DND-41 (cell line): ENCODE results near the gene ANKRD28.

Experiments
- ATAC-seq: fragments of 200-7000 bp; cut with Tn5 transposase; 3 replicates; pipeline ENCODE4 v1.9.1; 2021; ENCODE audit warnings: low read depth; ENCODE audit not compliant: insufficient read depth
- DNase-seq: peaks from one replicate; pipeline ENCODE4 v3.0.0-alpha.2; 2020
- H2AFZ ChIP-seq: 2 replicates; pipeline ENCODE4 v1.6.0; 2012; ENCODE audit warnings: low read depth, low read length
- H3K27ac ChIP-seq: 2 replicates; pipeline ENCODE4 v1.5.1; 2012; ENCODE audit warnings: low read length, inconsistent platforms
- H3K27me3 ChIP-seq: fragments of 200-600 bp; sonication (generic); 2 replicates; pipeline ENCODE4 v1.6.0; 2012; ENCODE audit warnings: low read length, mild to moderate bottlenecking, inconsistent platforms; ENCODE audit not compliant: insufficient read depth, poor library complexity
- H3K36me3 ChIP-seq: 2 replicates; pipeline ENCODE4 v1.5.1; 2012; ENCODE audit warnings: low read length, inconsistent platforms; ENCODE audit not compliant: insufficient read depth
- H3K4me1 ChIP-seq: 2 replicates; pipeline ENCODE4 v1.5.1; 2012; ENCODE audit warnings: mild to moderate bottlenecking, low read length; ENCODE audit not compliant: insufficient read depth
- H3K4me2 ChIP-seq: 2 replicates; pipeline ENCODE4 v1.6.0; 2012; ENCODE audit warnings: mild to moderate bottlenecking, moderate library complexity, low read length, inconsistent platforms; ENCODE audit not compliant: insufficient read depth
- H3K4me3 ChIP-seq, 2 experiments: fragments of 200-600 bp in 1 of 2; shearing (Covaris generic) in 1 of 2; 2 replicates each; pipeline ENCODE4 v1.5.1; 2012 to 2016; ENCODE audit warnings: inconsistent platforms in 2 of 2, low read length in 2 of 2, mild to moderate bottlenecking in 2 of 2, low read depth in 1 of 2, moderate library complexity in 1 of 2
- H3K79me2 ChIP-seq: 2 replicates; pipeline ENCODE4 v1.6.0; 2012; ENCODE audit warnings: low read length, inconsistent platforms; ENCODE audit not compliant: insufficient read depth
- H3K9ac ChIP-seq: 2 replicates; pipeline ENCODE4 v1.6.0; 2012; ENCODE audit warnings: low read depth, mild to moderate bottlenecking, inconsistent platforms, low read length, moderate library complexity
- H3K9me3 ChIP-seq: 2 replicates; pipeline ENCODE4 v1.5.1; 2012; ENCODE audit warnings: low read length, moderate library complexity, mild to moderate bottlenecking, inconsistent platforms; ENCODE audit not compliant: insufficient read depth, severe bottlenecking
- H4K20me1 ChIP-seq: 2 replicates; pipeline ENCODE4 v1.6.0; 2012; ENCODE audit warnings: low read length; ENCODE audit not compliant: insufficient read depth
- CTCF ChIP-seq: IDR thresholded peaks from 2 replicates; pipeline ENCODE4 v1.5.1; 2012; ENCODE audit warnings: borderline replicate concordance, low read length, moderate library complexity, mild to moderate bottlenecking; ENCODE audit not compliant: poor library complexity, severe bottlenecking; ENCODE audit errors: extremely low read depth
- EZH2 ChIP-seq: IDR thresholded peaks from 3 replicates; pipeline ENCODE4 v1.6.1; 2012; ENCODE audit warnings: borderline replicate concordance, low read depth, mild to moderate bottlenecking, moderate library complexity, low read length, inconsistent platforms; ENCODE audit not compliant: severe bottlenecking

Gene ANKRD28

GRCh38 chr3:15649341-15649740 is 148.4 kb downstream of the ANKRD28 start:
- DNase-seq: no peak
- Histone ChIP-seq H4K20me1 (no peaks in the 10 kb centered on the region), H3K9me3 (no peaks in the 10 kb centered on the region), H3K27me3 (no peaks in the 10 kb centered on the region), H3K4me1 (peaks cover 55% of the 10 kb centered on the region), H3K4me3 (no peak overlapping the region), H3K36me3 (no peaks in the 10 kb centered on the region), H3K27ac (peak overlapping the region; percentile 92), H3K9ac (no peak overlapping the region), H2AFZ (no peak overlapping the region), H3K4me2 (no peak overlapping the region), H3K79me2 (no peaks in the 10 kb centered on the region)
- TF ChIP-seq CTCF (no peak), EZH2 (no peak)
- ATAC-seq: no peak

- Histone ChIP-seq H2AFZ (no peak overlapping the region), H3K27me3 (no peaks in the 10 kb centered on the region), H3K9me3 (no peaks in the 10 kb centered on the region), H3K4me3 (peak overlapping the region in 1 of 2 experiments; percentile 36; a peak in 2 of 4 replicates), H3K36me3 (no peaks in the 10 kb centered on the region), H4K20me1 (no peaks in the 10 kb centered on the region), H3K4me1 (peaks cover 58% of the 10 kb centered on the region), H3K4me2 (peak overlapping the region; percentile 61), H3K79me2 (no peaks in the 10 kb centered on the region), H3K9ac (peak overlapping the region; percentile 50), H3K27ac (peak overlapping the region; percentile 92)
- peak; percentile 91 for DNase-seq
- ATAC-seq: peak; percentile 94
- TF ChIP-seq EZH2 (no peak), CTCF (no peak)
These were observed 150.1 kb downstream of the ANKRD28 start for GRCh38 chr3:15647611-15648167.

- peak overlapping the region; percentile 92 for H3K27ac ChIP-seq
- peaks cover 58% of the 10 kb centered on the region for H3K4me1 ChIP-seq
- H3K9ac ChIP-seq: peak overlapping the region; percentile 50
- no peak overlapping the region for H2AFZ ChIP-seq
- no peaks in the 10 kb centered on the region for H4K20me1 ChIP-seq
- TF ChIP-seq EZH2: no peak
- no peak for TF ChIP-seq CTCF
- H3K9me3 ChIP-seq: no peaks in the 10 kb centered on the region
- no peaks in the 10 kb centered on the region for H3K36me3 ChIP-seq
- peak overlapping the region; percentile 61 for H3K4me2 ChIP-seq
- H3K27me3 ChIP-seq: no peaks in the 10 kb centered on the region
- peak; percentile 62 for DNase-seq
- H3K4me3 ChIP-seq: peak overlapping the region in 1 of 2 experiments; percentile 36; a peak in 2 of 4 replicates
- ATAC-seq: peak; percentile 59
- H3K79me2 ChIP-seq: no peaks in the 10 kb centered on the region
These were observed 150.8 kb downstream of the ANKRD28 start for GRCh38 chr3:15646851-15647511.
